MG63 (cell line): ENCODE results near the gene ZPR1. TPM values are rescaled to one million over a fixed set of nuclear protein-coding genes. Genes with fewer than 3 reads are reported as not detected.

ENCODE experiments used
- DNase-seq: peaks from one replicate; pipeline ENCODE4 v3.0.0-alpha.2; 2020
- H3K27me3 ChIP-seq: fragments of 250-450 bp; sonication (Bioruptor Pico); 2 replicates; pipeline ENCODE4 v1.5.1; 2020; ENCODE audit warnings: mild to moderate bottlenecking, moderate library complexity
- H3K36me3 ChIP-seq: fragments of 250-450 bp; sonication (Bioruptor Pico); 2 replicates; pipeline ENCODE4 v1.5.1; 2020; ENCODE audit warnings: mild to moderate bottlenecking, moderate library complexity
- H3K4me3 ChIP-seq: fragments of 250-450 bp; sonication (Bioruptor Pico); 2 replicates; pipeline ENCODE4 v1.5.1; 2020; ENCODE audit warnings: mild to moderate bottlenecking, moderate library complexity
- H3K9me3 ChIP-seq: fragments of 250-450 bp; sonication (Bioruptor Pico); 2 replicates; pipeline ENCODE4 v1.5.1; 2020; ENCODE audit warnings: mild to moderate bottlenecking, moderate library complexity
- total RNA-seq: library from RNA; depleted of rRNA; stranded (reverse); fragments of >200 nt; shearing (Covaris generic); gene quantifications from 2 replicates; pipeline ENCODE4 v1.2.3, GENCODE V29; 2014; ENCODE audit warnings: low replicate concordance; rRNA removed

ZPR1 gene
- total RNA-seq, 1 experiment from 2014 or later, result 65.2 TPM

GRCh38 chr11:116733969-116734508 is 53.8 kb downstream of the ZPR1 start:
- Histone ChIP-seq H3K9me3 (no peaks in the 10 kb centered on the region), H3K36me3 (no peaks in the 10 kb centered on the region), H3K27me3 (no peaks in the 10 kb centered on the region), H3K4me3 (no peak overlapping the region)
- DNase-seq, result no peak

- Histone ChIP-seq H3K36me3 (no peaks in the 10 kb centered on the region), H3K4me3 (no peak overlapping the region), H3K27me3 (no peaks in the 10 kb centered on the region), H3K9me3 (no peaks in the 10 kb centered on the region)
- DNase-seq, result no peak
Observed at GRCh38 chr11:116733043-116733755, 54.6 kb downstream of the ZPR1 start.

- no peak overlapping the region for H3K4me3 ChIP-seq
- H3K27me3 ChIP-seq, result no peaks in the 10 kb centered on the region
- DNase-seq, result peak; percentile 47
- H3K9me3 ChIP-seq, result no peaks in the 10 kb centered on the region
- H3K36me3 ChIP-seq, result no peaks in the 10 kb centered on the region
Observed at GRCh38 chr11:116732271-116733042, 55.4 kb downstream of the ZPR1 start.

- H3K4me3 ChIP-seq, result no peak overlapping the region
- no peak for DNase-seq
- no peaks in the 10 kb centered on the region for H3K36me3 ChIP-seq
- H3K9me3 ChIP-seq, result no peaks in the 10 kb centered on the region
- no peaks in the 10 kb centered on the region for H3K27me3 ChIP-seq
Observed at GRCh38 chr11:116731821-116732220, 56.0 kb downstream of the ZPR1 start.

- H3K36me3 ChIP-seq, result no peaks in the 10 kb centered on the region
- H3K9me3 ChIP-seq, result no peaks in the 10 kb centered on the region
- H3K27me3 ChIP-seq, result no peaks in the 10 kb centered on the region
- DNase-seq, result no peak
- no peak overlapping the region for H3K4me3 ChIP-seq
Observed at GRCh38 chr11:116731097-116731761, 56.6 kb downstream of the ZPR1 start.

- Histone ChIP-seq H3K9me3 (no peaks in the 10 kb centered on the region), H3K4me3 (no peak overlapping the region), H3K36me3 (no peaks in the 10 kb centered on the region), H3K27me3 (no peaks in the 10 kb centered on the region)
- DNase-seq, result no peak
Observed at GRCh38 chr11:116730601-116731000, 57.2 kb downstream of the ZPR1 start.

GRCh38 chr11:116730241-116730561 is 57.6 kb downstream of the ZPR1 start:
- Histone ChIP-seq H3K9me3 (no peaks in the 10 kb centered on the region), H3K27me3 (no peaks in the 10 kb centered on the region), H3K4me3 (no peak overlapping the region), H3K36me3 (no peaks in the 10 kb centered on the region)
- no peak for DNase-seq

- DNase-seq, result no peak
- no peak overlapping the region for H3K4me3 ChIP-seq
- H3K36me3 ChIP-seq, result no peaks in the 10 kb centered on the region
- H3K9me3 ChIP-seq, result no peaks in the 10 kb centered on the region
- no peaks in the 10 kb centered on the region for H3K27me3 ChIP-seq
Observed at GRCh38 chr11:116729501-116730240, 58.2 kb downstream of the ZPR1 start.

- Histone ChIP-seq H3K9me3 (no peaks in the 10 kb centered on the region), H3K36me3 (no peaks in the 10 kb centered on the region), H3K27me3 (no peaks in the 10 kb centered on the region), H3K4me3 (no peak overlapping the region)
- no peak for DNase-seq
Observed at GRCh38 chr11:116727990-116728389, 59.8 kb downstream of the ZPR1 start.

- H3K9me3 ChIP-seq, result no peaks in the 10 kb centered on the region
- H3K4me3 ChIP-seq, result no peak overlapping the region
- H3K36me3 ChIP-seq, result no peaks in the 10 kb centered on the region
- DNase-seq, result peak; percentile 69
- H3K27me3 ChIP-seq, result no peaks in the 10 kb centered on the region
Observed at GRCh38 chr11:116725434-116726221, 62.2 kb downstream of the ZPR1 start.

- no peak overlapping the region for H3K4me3 ChIP-seq
- H3K27me3 ChIP-seq, result no peaks in the 10 kb centered on the region
- no peak for DNase-seq
- H3K36me3 ChIP-seq, result no peaks in the 10 kb centered on the region
- no peaks in the 10 kb centered on the region for H3K9me3 ChIP-seq
Observed at GRCh38 chr11:116724813-116725212, 63.0 kb downstream of the ZPR1 start.

Other genes starting within 250 kb of the ZPR1 start
- gene BUD13, start 15.0 kb downstream of the ZPR1 start, total RNA-seq, result 22.9 and 25.6 TPM in 2 replicates
- not detected in 2 replicates for gene APOA5, start 3.9 kb upstream of the ZPR1 start, total RNA-seq
- gene APOA4, start 35.3 kb upstream of the ZPR1 start, total RNA-seq, result not detected in 2 replicates
- not detected in 2 replicates for gene APOC3, start 41.9 kb upstream of the ZPR1 start, total RNA-seq
- gene APOA1, start 49.6 kb upstream of the ZPR1 start, total RNA-seq, result not detected in 2 replicates